NCI-H345 treated with DMSO at 0.1 percent for 48 hours (cell line): Measurements from ENCODE around the gene DNER.

Experiments used
- DNase-seq: peaks from one replicate; lab custom pipeline; 2025; ENCODE audit not compliant: unreplicated experiment; lab: John Stamatoyannopoulos, UW

Gene DNER

GRCh38 chr2:229445019-229445418 is 269.3 kb downstream of the DNER start:
- DNase-seq = no peak

- no peak for DNase-seq
These were observed 270.6 kb downstream of the DNER start for GRCh38 chr2:229443546-229444268.

- no peak for DNase-seq
These were observed 271.2 kb downstream of the DNER start for GRCh38 chr2:229443141-229443540.

- no peak for DNase-seq
These were observed 275.8 kb downstream of the DNER start for GRCh38 chr2:229438430-229439159.

GRCh38 chr2:229437467-229437866 is 276.9 kb downstream of the DNER start:
- no peak for DNase-seq

GRCh38 chr2:229434187-229434586 is 280.2 kb downstream of the DNER start:
- no peak for DNase-seq

GRCh38 chr2:229433351-229433750 is 281.0 kb downstream of the DNER start:
- DNase-seq = no peak

GRCh38 chr2:229431327-229431954 is 282.9 kb downstream of the DNER start:
- DNase-seq = peak; percentile 12

GRCh38 chr2:229429589-229429988 is 284.8 kb downstream of the DNER start:
- DNase-seq = no peak

- no peak for DNase-seq
These were observed 287.9 kb downstream of the DNER start for GRCh38 chr2:229426464-229426863.

GRCh38 chr2:229425598-229425997 is 288.8 kb downstream of the DNER start:
- DNase-seq = no peak

- DNase-seq = no peak
These were observed 292.3 kb downstream of the DNER start for GRCh38 chr2:229422063-229422462.

- no peak for DNase-seq
These were observed 295.2 kb downstream of the DNER start for GRCh38 chr2:229419158-229419557.

GRCh38 chr2:229417916-229418315 is 296.4 kb downstream of the DNER start:
- DNase-seq = peak; percentile 91

GRCh38 chr2:229417176-229417575 is 297.2 kb downstream of the DNER start:
- DNase-seq = no peak

- DNase-seq = no peak
These were observed 298.1 kb downstream of the DNER start for GRCh38 chr2:229416116-229416694.

- no peak for DNase-seq
These were observed 299.7 kb downstream of the DNER start for GRCh38 chr2:229414631-229415030.

GRCh38 chr2:229412686-229413085 is 301.7 kb downstream of the DNER start:
- DNase-seq = no peak

GRCh38 chr2:229410946-229411345 is 303.4 kb downstream of the DNER start:
- no peak for DNase-seq

GRCh38 chr2:229410264-229410663 is 304.1 kb downstream of the DNER start:
- no peak for DNase-seq

- DNase-seq = no peak
These were observed 304.6 kb downstream of the DNER start for GRCh38 chr2:229409751-229410181.

- DNase-seq = no peak
These were observed 305.4 kb downstream of the DNER start for GRCh38 chr2:229408962-229409361.
